Smooth muscle cell (in vitro differentiated cells): Measurements from ENCODE around the gene MFNG. TPM values are rescaled to one million over a fixed set of nuclear protein-coding genes. Genes with fewer than 3 reads are reported as not detected.

Experiments
- DNase-seq: peaks from one replicate; lab custom pipeline; 2025; ENCODE audit not compliant: unreplicated experiment; lab: John Stamatoyannopoulos, UW
- H2AFZ ChIP-seq: fragments of 200-600 bp; sonication (generic); 2 replicates; pipeline ENCODE4 v1.6.0; 2016; ENCODE audit warnings: antibody characterized with exemption, low read depth, mild to moderate bottlenecking
- H3F3A ChIP-seq: fragments of 200-600 bp; sonication (generic); 2 replicates; pipeline ENCODE4 v1.6.0; 2017; ENCODE audit warnings: antibody characterized with exemption, low read depth
- H3K27ac ChIP-seq: fragments of 200-600 bp; sonication (generic); 2 replicates; pipeline ENCODE4 v1.5.1; 2016; ENCODE audit warnings: low read depth, mild to moderate bottlenecking
- H3K27me3 ChIP-seq: fragments of 200-600 bp; sonication (generic); 2 replicates; pipeline ENCODE4 v1.6.1; 2016; ENCODE audit warnings: low read depth, mild to moderate bottlenecking
- H3K36me3 ChIP-seq: fragments of 200-600 bp; sonication (generic); 2 replicates; pipeline ENCODE4 v1.5.1; 2016; ENCODE audit warnings: low read depth
- H3K4me1 ChIP-seq: fragments of 200-600 bp; sonication (generic); 2 replicates; pipeline ENCODE4 v1.5.1; 2016; ENCODE audit warnings: low read depth
- H3K4me2 ChIP-seq: fragments of 200-600 bp; sonication (generic); 2 replicates; pipeline ENCODE4 v1.6.0; 2016; ENCODE audit warnings: mild to moderate bottlenecking
- H3K4me3 ChIP-seq: fragments of 200-600 bp; sonication (generic); 2 replicates; pipeline ENCODE4 v1.5.1; 2016; ENCODE audit warnings: mild to moderate bottlenecking
- H3K79me2 ChIP-seq: fragments of 200-600 bp; sonication (generic); 2 replicates; pipeline ENCODE4 v1.6.0; 2016; ENCODE audit warnings: low read depth, mild to moderate bottlenecking
- H3K9ac ChIP-seq: fragments of 200-600 bp; sonication (generic); 2 replicates; pipeline ENCODE4 v1.6.0; 2016; ENCODE audit warnings: low read depth
- H3K9me3 ChIP-seq: fragments of 200-600 bp; sonication (generic); replicated peaks from 2 replicates; pipeline ENCODE4 v1.5.1; 2016; ENCODE audit warnings: low read depth
- H4K20me1 ChIP-seq: fragments of 200-600 bp; sonication (generic); 2 replicates; pipeline ENCODE4 v1.6.0; 2016; ENCODE audit warnings: low read depth
- CTCF ChIP-seq: fragments of 200-600 bp; sonication (generic); IDR thresholded peaks from 2 replicates; pipeline ENCODE4 v1.5.1; 2017; ENCODE audit warnings: borderline replicate concordance, mild to moderate bottlenecking, antibody characterized with exemption; ENCODE audit not compliant: insufficient read depth, poor library complexity, severe bottlenecking
- WGBS: methylation state at CpG from one replicate; pipeline ENCODE4 v1.1.7; 2016; ENCODE audit warnings: low lambda C conversion rate; 5-methylcytosine and 5-hydroxymethylcytosine counted together
- polyA plus RNA-seq: library from polyadenylated mRNA; unstranded; fragments of >200 nt; fragmentation: Nextera tagmentation; extraction: Ambion mirVana; gene quantifications from 2 replicates; pipeline ENCODE4 v1.2.1, GENCODE V29; 2016
- total RNA-seq: library from RNA; depleted of rRNA; stranded (reverse); fragments of >200 nt; gene quantifications from 2 replicates; pipeline ENCODE4 v1.2.3, GENCODE V29; 2014

Gene MFNG
- total and polyA plus RNA-seq, 2 experiments from 2014 or later: 0.40 TPM; not detected in 1

GRCh38 chr22:37503183-37503683 is 17.0 kb upstream of the MFNG start:
- H3K36me3 ChIP-seq: no peaks in the 10 kb centered on the region

GRCh38 chr22:37502342-37503182 is 16.4 kb upstream of the MFNG start:
- no peaks in the 10 kb centered on the region for H3K36me3 ChIP-seq

More at GRCh38 chr22:37503183-37503683, 17.0 kb upstream of the MFNG start:
- Histone ChIP-seq H4K20me1 (no peaks in the 10 kb centered on the region), H3K27ac (no peak overlapping the region), H3K4me2 (no peak overlapping the region), H2AFZ (no peak overlapping the region), H3K27me3 (no peaks in the 10 kb centered on the region), H3K9ac (no peak overlapping the region), H3K79me2 (no peaks in the 10 kb centered on the region), H3K4me3 (no peak overlapping the region), H3K4me1 (no peaks in the 10 kb centered on the region), H3F3A (no peaks in the 10 kb centered on the region), H3K9me3 (no peaks in the 10 kb centered on the region)
- 98% methylated on average over 2 of the region's 3 CpGs for WGBS
- no peak for TF ChIP-seq CTCF
- DNase-seq: no peak

GRCh38 chr22:37501610-37502341 is 15.6 kb upstream of the MFNG start:
- TF ChIP-seq CTCF: no peak
- Histone ChIP-seq H3K9me3 (no peaks in the 10 kb centered on the region), H3K4me2 (no peak overlapping the region), H3K4me3 (no peak overlapping the region), H3K9ac (no peak overlapping the region), H2AFZ (no peak overlapping the region), H3K27ac (no peak overlapping the region), H3K79me2 (no peaks in the 10 kb centered on the region), H3K36me3 (no peaks in the 10 kb centered on the region), H3K4me1 (no peaks in the 10 kb centered on the region), H3K27me3 (no peaks in the 10 kb centered on the region), H3F3A (no peaks in the 10 kb centered on the region), H4K20me1 (no peaks in the 10 kb centered on the region)
- WGBS: 63% methylated on average over 13 of the region's 14 CpGs
- DNase-seq: no peak

More at GRCh38 chr22:37502342-37503182, 16.4 kb upstream of the MFNG start:
- DNase-seq: no peak
- Histone ChIP-seq H3K27ac (no peak overlapping the region), H3F3A (no peaks in the 10 kb centered on the region), H4K20me1 (no peaks in the 10 kb centered on the region), H3K9ac (no peak overlapping the region), H3K4me1 (no peaks in the 10 kb centered on the region), H3K27me3 (no peaks in the 10 kb centered on the region), H3K79me2 (no peaks in the 10 kb centered on the region), H3K4me2 (no peak overlapping the region), H3K4me3 (no peak overlapping the region), H2AFZ (no peak overlapping the region), H3K9me3 (no peaks in the 10 kb centered on the region)
- TF ChIP-seq CTCF: no peak
- 79% methylated on average over 16 of the region's 16 CpGs for WGBS
